Activated CD4-positive, alpha-beta T cell treated with anti-CD3 and anti-CD28 coated beads, Interleukin-2, amount 10 ng/mL, durations not matched to agents 7 days and 5 days (primary cell): ENCODE data around the gene RPS19BP1. TPM values are rescaled to one million over a fixed set of nuclear protein-coding genes. Genes with fewer than 3 reads are reported as not detected.
A peak's percentile ranks its signal among the peaks of the same experiment; 100 is the strongest.

Experiments used
- CTCF ChIA-PET: fragments of 350-600 bp; sonication (Branson Sonifier 250); formaldehyde crosslinking; loops from one replicate; lab custom pipeline; 2021; ENCODE audit warnings: antibody characterized with exemption; lab: Charles Lee
- POLR2A ChIA-PET: fragments of 350-600 bp; sonication (Branson Sonifier 250); formaldehyde crosslinking; loops from one replicate; lab custom pipeline; 2021; ENCODE audit warnings: antibody characterized with exemption; lab: Charles Lee
- DNase-seq: peaks from one replicate; pipeline ENCODE4 v3.0.0-alpha.2; 2020
- H3K27ac Mint-ChIP-seq: one replicate; pipeline ENCODE4 v1.8.0; 2021; ENCODE audit warnings: mild to moderate bottlenecking, moderate library complexity, mixed read lengths
- H3K27me3 Mint-ChIP-seq: one replicate; pipeline ENCODE4 v1.8.0; 2021; ENCODE audit warnings: mixed read lengths
- H3K36me3 Mint-ChIP-seq: one replicate; pipeline ENCODE4 v1.8.0; 2021; ENCODE audit warnings: low read depth, mixed read lengths
- H3K4me1 Mint-ChIP-seq: one replicate; pipeline ENCODE4 v1.8.0; 2021; ENCODE audit warnings: mixed read lengths
- H3K4me3 Mint-ChIP-seq: one replicate; pipeline ENCODE4 v1.8.0; 2021; ENCODE audit warnings: mild to moderate bottlenecking, moderate library complexity, mixed read lengths
- H3K9me3 Mint-ChIP-seq: one replicate; pipeline ENCODE4 v1.8.0; 2021; ENCODE audit warnings: mixed read lengths
- total RNA-seq, 2 experiments: library from RNA; stranded (reverse); gene quantifications; one replicate each; pipeline ENCODE4 v1.2.3, GENCODE V29; 2021

The RPS19BP1 gene
- total RNA-seq, 2 experiments from 2014 or later: 51.8 to 69.3 TPM

DNA sequence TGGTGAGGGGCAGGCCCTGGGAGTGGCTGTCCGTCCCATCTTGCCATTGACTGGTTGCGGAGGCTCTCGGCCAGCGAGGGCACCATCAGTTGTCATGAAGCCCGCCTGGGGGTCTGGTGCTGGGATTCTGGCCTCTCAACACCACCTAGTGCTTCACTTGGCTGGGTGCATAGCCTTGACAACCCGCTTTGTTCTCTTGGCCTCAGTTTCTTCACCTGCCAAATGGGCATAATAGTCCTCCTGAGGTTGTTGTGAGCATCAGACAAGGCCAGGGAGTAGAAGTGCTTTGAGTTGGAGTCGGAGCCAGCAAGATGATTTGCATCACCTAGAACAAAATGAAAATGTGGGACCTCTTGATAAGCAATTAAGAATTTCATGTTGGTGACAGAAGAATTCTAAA is 36.5 kb upstream of the RPS19BP1 start:
- Mint-ChIP-seq H3K4me3 (no peak overlapping the region), H3K36me3 (no peaks in the 10 kb centered on the region), H3K4me1 (peaks cover 19% of the 10 kb centered on the region), H3K27me3 (no peaks in the 10 kb centered on the region), H3K27ac (no peak overlapping the region), H3K9me3 (peaks cover 7% of the 10 kb centered on the region)
- CTCF ChIA-PET: interaction anchor here (1.9 kb wide), 1 partner anchor 10 kb away, joined by 4 read pairs; no protein-coding TSS in a partner anchor
- no peak for DNase-seq
- POLR2A ChIA-PET: no interaction called here

- H3K9me3 Mint-ChIP-seq: peaks cover 7% of the 10 kb centered on the region
- no peak overlapping the region for H3K27ac Mint-ChIP-seq
- no peaks in the 10 kb centered on the region for H3K27me3 Mint-ChIP-seq
- DNase-seq: no peak
- no peaks in the 10 kb centered on the region for H3K36me3 Mint-ChIP-seq
- H3K4me3 Mint-ChIP-seq: no peak overlapping the region
- ChIA-PET CTCF (interaction anchor here (1.9 kb wide), 1 partner anchor 11 kb away, joined by 4 read pairs; no protein-coding TSS in a partner anchor), POLR2A (no interaction called here)
- H3K4me1 Mint-ChIP-seq: peaks cover 19% of the 10 kb centered on the region
Measured at GRCh38 chr22:39568278-39568981, 35.9 kb upstream of the RPS19BP1 start.

DNA sequence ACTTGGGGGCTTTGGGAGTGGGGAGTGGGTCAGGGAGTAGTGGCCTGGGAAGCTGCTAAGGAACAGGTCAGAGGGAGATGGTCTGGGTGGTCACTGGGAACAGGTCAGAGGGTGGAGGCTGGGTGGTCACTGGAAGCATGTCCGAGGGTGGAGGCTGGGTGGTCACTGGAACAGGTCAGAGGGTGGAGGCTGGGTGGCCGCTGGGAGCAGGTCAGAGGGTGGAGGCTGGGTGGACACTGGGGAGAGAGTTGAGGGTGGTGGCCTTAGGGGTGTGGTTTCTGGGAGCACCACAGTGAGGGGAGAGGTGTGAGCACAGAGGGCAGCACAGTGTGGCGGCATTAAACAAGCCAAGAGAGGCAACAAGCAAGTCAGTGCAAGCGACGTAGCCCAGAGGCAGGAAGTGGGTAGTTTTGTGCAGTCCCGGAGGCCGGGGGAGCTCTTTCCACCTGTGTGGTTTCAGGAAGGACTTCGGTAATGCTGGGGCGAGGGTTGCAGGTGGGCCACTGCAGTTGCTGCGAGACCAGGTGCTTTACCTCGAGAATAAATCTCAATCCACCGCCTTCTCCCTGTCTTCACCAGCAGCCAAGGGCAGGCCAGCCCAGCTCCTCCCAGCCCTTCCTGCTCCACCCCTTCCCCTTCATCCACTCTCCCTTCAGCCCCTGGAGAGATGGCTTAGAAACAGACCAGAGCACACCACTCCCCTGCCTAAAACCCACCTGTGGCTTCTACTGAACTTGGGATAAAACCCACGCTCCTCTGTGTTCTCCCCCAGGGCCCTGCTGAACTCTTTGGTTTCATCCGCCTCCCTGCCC is 34.8 kb upstream of the RPS19BP1 start:
- POLR2A ChIA-PET: interaction anchor here (0.6 kb wide), 2 partner anchors 305 to 347 kb away, joined by 3 read pairs; no protein-coding TSS in a partner anchor
- DNase-seq: peak; percentile 70
- Mint-ChIP-seq H3K27me3 (no peaks in the 10 kb centered on the region), H3K27ac (peak overlapping the region; percentile 75), H3K4me3 (no peak overlapping the region), H3K4me1 (peaks cover 19% of the 10 kb centered on the region), H3K36me3 (no peaks in the 10 kb centered on the region), H3K9me3 (peaks cover 7% of the 10 kb centered on the region)
- CTCF ChIA-PET: interaction anchor here (0.6 to 1.1 kb wide), 7 partner anchors 9 to 224 kb away, joined by 3 to 4 read pairs (median 4); no protein-coding TSS in a partner anchor

GRCh38 chr22:39565414-39565944 is 32.9 kb upstream of the RPS19BP1 start:
- Mint-ChIP-seq H3K36me3 (no peaks in the 10 kb centered on the region), H3K4me1 (peaks cover 19% of the 10 kb centered on the region), H3K27ac (no peak overlapping the region), H3K4me3 (no peak overlapping the region), H3K9me3 (peaks cover 7% of the 10 kb centered on the region), H3K27me3 (peaks cover 6% of the 10 kb centered on the region)
- no peak for DNase-seq
- ChIA-PET CTCF (no interaction called here), POLR2A (no interaction called here)

DNA sequence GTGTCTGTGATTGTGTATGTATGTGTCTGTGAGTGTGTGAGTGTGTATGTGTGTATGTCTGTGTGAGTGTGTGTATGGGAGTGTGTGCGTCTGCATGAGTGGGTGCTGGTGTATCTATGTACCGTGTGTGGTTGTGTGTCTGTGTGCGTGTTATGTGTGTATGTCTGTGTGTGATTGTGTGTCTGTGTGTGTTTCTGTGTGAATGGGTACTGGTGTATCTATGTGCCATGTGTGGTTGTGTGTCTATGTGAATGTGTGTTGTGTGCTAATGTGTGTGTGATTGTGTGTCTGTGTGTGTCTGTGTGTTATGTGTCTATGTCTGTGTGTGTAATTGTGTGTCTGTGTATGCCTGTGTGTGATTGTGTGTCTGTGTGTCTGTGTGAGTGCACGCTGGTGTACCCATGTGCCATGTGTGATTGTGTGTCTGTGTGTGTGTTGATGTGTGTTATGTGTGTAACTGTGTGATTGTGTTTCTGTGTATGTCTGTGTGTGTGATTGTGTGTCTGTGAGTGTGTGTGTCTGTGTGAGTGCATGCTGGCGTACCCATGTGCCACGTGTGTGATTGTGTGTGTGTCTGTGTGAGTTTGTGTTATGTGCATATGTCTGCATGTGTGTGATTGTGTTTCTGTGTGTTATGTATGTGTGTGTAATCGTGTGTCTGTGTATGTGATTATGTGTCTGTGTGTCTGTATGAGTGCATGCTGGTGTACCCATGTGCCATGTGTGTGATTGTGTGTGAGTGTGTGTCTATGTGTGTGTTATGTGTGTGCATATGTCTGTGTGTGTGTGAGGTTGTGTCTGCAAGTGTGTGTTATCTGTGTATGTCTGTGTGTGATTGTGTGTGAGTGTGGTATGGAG is 31.3 kb upstream of the RPS19BP1 start:
- Mint-ChIP-seq H3K27me3 (peaks cover 16% of the 10 kb centered on the region), H3K27ac (no peak overlapping the region), H3K4me3 (no peak overlapping the region), H3K36me3 (no peaks in the 10 kb centered on the region), H3K9me3 (peaks cover 7% of the 10 kb centered on the region), H3K4me1 (peaks cover 19% of the 10 kb centered on the region)
- DNase-seq: no peak
- ChIA-PET CTCF (interaction anchor here (0.6 kb wide), 1 partner anchor 379 kb away, joined by 3 read pairs; no protein-coding TSS in a partner anchor), POLR2A (no interaction called here)

DNA sequence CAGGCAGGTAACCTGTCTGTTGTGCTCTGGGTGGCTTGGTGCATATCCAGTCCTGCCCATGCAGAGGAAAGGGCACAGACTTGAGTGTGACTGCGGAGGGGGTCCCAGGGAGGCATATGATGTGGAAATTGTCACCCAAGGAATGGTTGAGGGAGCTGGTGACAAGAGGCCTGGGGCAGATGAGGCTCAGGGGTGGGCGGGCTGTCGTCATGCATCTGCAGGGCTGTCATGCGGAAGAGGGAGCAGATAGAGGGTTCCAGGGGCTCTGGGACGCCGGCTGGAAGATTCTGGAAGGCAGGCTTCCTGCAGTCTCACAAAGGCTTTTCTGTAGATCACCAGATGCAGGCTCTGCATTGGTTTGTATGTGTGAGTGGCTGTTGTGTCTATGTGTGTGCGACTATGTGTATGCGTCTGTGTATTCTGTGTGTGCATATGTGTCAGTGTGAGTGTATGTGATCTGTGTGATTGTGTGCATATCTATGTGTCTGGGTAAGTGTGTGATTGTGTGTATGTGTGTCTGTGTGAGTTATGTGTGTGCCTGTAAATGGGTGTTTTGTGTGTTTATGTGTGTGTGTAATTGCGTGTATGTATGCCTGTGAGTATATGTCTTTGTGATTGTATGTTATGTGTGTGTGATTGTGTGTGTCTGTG is 30.4 kb upstream of the RPS19BP1 start:
- peaks cover 7% of the 10 kb centered on the region for H3K9me3 Mint-ChIP-seq
- peaks cover 22% of the 10 kb centered on the region for H3K27me3 Mint-ChIP-seq
- H3K36me3 Mint-ChIP-seq: no peaks in the 10 kb centered on the region
- CTCF ChIA-PET: interaction anchor here (1.5 kb wide), 1 partner anchor 477 kb away, joined by 4 read pairs; no protein-coding TSS in a partner anchor
- H3K4me3 Mint-ChIP-seq: no peak overlapping the region
- POLR2A ChIA-PET: interaction anchor here (0.6 kb wide), 1 partner anchor 404 kb away, joined by 4 read pairs; no protein-coding TSS in a partner anchor
- DNase-seq: no peak
- peaks cover 17% of the 10 kb centered on the region for H3K4me1 Mint-ChIP-seq
- H3K27ac Mint-ChIP-seq: no peak overlapping the region

- H3K36me3 Mint-ChIP-seq: no peaks in the 10 kb centered on the region
- H3K9me3 Mint-ChIP-seq: no peaks in the 10 kb centered on the region
- no peak for DNase-seq
- H3K27me3 Mint-ChIP-seq: peaks cover 42% of the 10 kb centered on the region
- ChIA-PET CTCF (interaction anchor here (0.8 to 1.7 kb wide), 4 partner anchors 35 to 469 kb away, joined by 3 to 6 read pairs (median 5); no protein-coding TSS in a partner anchor), POLR2A (no interaction called here)
- H3K27ac Mint-ChIP-seq: no peak overlapping the region
- H3K4me1 Mint-ChIP-seq: peaks cover 3% of the 10 kb centered on the region
- H3K4me3 Mint-ChIP-seq: no peak overlapping the region
Measured at GRCh38 chr22:39560127-39560526, 27.6 kb upstream of the RPS19BP1 start.

DNA sequence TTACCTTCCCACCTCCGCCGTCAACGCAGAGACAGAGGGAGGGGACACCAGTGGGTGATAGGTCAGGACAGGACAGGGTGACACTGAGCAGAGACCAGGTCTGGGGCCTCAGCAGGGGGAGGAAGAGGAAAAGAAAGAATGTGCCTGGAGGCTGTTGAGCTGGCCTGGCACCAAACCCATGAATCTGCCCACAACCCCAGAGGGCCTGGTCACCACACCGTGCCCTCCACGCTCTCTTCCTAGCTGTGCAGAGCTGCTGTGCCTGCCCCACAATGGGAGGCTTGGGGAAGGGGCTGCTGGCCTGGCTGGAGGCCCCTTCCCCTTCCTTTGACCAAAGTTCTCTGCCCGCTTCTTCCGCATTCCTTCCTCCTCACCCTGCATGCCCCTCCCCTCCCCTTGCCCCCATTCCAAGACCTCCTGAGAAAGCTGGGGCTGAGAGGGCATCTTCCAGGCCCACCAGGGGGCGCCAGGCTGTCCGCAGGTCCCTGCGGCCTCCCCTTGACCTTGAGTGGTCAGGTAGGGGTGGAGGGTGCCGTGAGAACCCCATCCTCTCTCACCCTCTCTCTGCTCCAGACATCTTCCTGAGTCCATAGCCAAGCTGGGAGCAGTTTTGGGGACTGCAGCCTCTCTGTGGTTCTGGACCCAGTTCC is 27.0 kb upstream of the RPS19BP1 start:
- H3K9me3 Mint-ChIP-seq: no peaks in the 10 kb centered on the region
- ChIA-PET CTCF (interaction anchor here (0.7 to 1.7 kb wide), 7 partner anchors 8 to 480 kb away, joined by 3 to 6 read pairs (median 4); no protein-coding TSS in a partner anchor), POLR2A (no interaction called here)
- H3K27ac Mint-ChIP-seq: no peak overlapping the region
- peaks cover 3% of the 10 kb centered on the region for H3K4me1 Mint-ChIP-seq
- DNase-seq: no peak
- H3K4me3 Mint-ChIP-seq: no peak overlapping the region
- peaks cover 42% of the 10 kb centered on the region for H3K27me3 Mint-ChIP-seq
- H3K36me3 Mint-ChIP-seq: no peaks in the 10 kb centered on the region

GRCh38 chr22:39558950-39559349 is 26.4 kb upstream of the RPS19BP1 start:
- ChIA-PET CTCF (interaction anchor here (0.7 to 1.7 kb wide), 6 partner anchors 8 to 480 kb away, joined by 3 to 6 read pairs (median 4); no protein-coding TSS in a partner anchor), POLR2A (no interaction called here)
- H3K27ac Mint-ChIP-seq: no peak overlapping the region
- H3K27me3 Mint-ChIP-seq: peaks cover 47% of the 10 kb centered on the region
- no peak for DNase-seq
- H3K4me3 Mint-ChIP-seq: no peak overlapping the region
- H3K36me3 Mint-ChIP-seq: no peaks in the 10 kb centered on the region
- H3K9me3 Mint-ChIP-seq: no peaks in the 10 kb centered on the region
- peaks cover 3% of the 10 kb centered on the region for H3K4me1 Mint-ChIP-seq

DNA sequence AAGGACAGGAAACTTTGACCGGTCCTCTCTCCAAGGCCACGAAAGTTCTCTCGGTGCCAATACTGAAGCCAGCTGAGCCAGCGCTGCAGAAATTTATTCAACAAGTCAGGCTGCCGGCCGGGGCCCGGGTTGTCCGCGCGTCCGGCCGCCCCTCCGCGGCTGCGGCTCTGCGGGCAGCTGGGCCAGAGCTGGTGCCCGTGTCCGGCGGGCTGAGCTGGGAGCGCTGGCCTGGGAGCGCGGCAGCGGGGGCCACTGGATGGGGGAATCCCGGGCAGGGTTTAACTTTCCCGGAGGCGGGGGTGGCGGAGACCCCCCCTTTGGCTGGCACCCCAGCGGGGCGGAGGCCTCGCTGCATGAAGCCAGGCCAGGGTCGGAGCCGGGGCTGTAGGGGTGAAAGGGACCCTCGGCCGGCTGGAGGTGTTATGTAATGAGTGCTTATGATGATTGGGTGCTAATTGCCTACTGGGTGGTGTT is 25.7 kb upstream of the RPS19BP1 start:
- POLR2A ChIA-PET: no interaction called here
- H3K27ac Mint-ChIP-seq: no peak overlapping the region
- CTCF ChIA-PET: interaction anchor here (1.6 to 1.7 kb wide), 2 partner anchors 9 to 471 kb away, joined by 4 to 5 read pairs; no protein-coding TSS in a partner anchor
- no peak for DNase-seq
- no peaks in the 10 kb centered on the region for H3K36me3 Mint-ChIP-seq
- peaks cover 47% of the 10 kb centered on the region for H3K27me3 Mint-ChIP-seq
- H3K4me1 Mint-ChIP-seq: peaks cover 3% of the 10 kb centered on the region
- H3K4me3 Mint-ChIP-seq: no peak overlapping the region
- H3K9me3 Mint-ChIP-seq: no peaks in the 10 kb centered on the region
